ENCODE results near the gene CHN2. TPM values are rescaled to one million over a fixed set of nuclear protein-coding genes. Genes with fewer than 3 reads are reported as not detected.

Gene CHN2
- total and polyA plus RNA-seq, 2 donors (not counting 1 experiment from before 2014, with no cell fraction given): 0.86 to 1.4 TPM

DNA sequence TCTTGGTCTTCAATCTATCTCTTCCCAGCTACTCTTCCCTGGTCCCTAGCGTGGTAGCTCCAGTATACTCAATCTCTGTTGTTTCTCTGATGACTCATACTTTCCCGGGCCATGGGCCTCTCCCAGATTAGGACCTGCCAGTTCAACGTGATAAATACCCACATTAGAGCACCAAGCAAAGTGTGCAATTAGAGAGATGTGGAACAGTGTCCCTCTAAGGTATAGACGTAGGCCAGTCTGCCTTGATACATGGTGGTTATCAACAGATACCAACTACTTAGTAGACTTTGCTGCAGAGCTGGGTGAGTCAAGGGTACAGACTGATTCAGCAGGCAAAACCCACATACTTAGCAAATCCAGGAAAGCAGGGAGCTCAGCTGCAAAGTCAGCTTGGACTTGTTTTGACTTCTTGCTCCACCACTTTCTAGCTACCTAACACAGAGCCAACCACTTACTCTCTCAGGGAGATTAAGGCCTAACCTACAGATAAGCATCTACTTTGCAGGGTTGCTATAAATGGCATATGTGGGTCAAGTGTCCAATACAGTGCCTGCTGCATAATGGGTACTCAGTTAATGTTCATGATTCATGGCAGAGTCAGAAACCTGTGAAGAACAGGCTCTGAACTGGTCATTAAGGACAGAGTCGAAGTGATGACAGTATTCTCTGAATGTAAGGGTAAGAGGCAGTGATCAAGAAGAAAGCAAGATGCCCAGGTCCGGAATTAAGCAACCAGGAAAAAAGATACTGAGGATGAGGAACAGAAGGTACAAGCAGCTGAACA lies 176.1 kb downstream of the CHN2 start:
- no peak for TF ChIP-seq EZH2 (IDR thresholded peaks at IDR 0.05; ENCODE audit: borderline replicate concordance, insufficient read depth, low read depth, low read length, poor library complexity, severe bottlenecking)
- TF ChIP-seq, protein P1, sequence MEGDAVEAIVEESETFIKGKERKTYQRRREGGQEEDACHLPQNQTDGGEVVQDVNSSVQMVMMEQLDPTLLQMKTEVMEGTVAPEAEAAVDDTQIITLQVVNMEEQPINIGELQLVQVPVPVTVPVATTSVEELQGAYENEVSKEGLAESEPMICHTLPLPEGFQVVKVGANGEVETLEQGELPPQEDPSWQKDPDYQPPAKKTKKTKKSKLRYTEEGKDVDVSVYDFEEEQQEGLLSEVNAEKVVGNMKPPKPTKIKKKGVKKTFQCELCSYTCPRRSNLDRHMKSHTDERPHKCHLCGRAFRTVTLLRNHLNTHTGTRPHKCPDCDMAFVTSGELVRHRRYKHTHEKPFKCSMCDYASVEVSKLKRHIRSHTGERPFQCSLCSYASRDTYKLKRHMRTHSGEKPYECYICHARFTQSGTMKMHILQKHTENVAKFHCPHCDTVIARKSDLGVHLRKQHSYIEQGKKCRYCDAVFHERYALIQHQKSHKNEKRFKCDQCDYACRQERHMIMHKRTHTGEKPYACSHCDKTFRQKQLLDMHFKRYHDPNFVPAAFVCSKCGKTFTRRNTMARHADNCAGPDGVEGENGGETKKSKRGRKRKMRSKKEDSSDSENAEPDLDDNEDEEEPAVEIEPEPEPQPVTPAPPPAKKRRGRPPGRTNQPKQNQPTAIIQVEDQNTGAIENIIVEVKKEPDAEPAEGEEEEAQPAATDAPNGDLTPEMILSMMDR (IDR thresholded peaks at IDR 0.05): no peak
- Histone ChIP-seq H3K4me3 (ENCODE audit: control extremely low read depth in 1 of 5, extremely low read depth in 1 of 5, insufficient read depth in 1 of 5, low read depth in 2 of 5, low read length in 4 of 5) (no peak overlapping the region), H4K20me1 (ENCODE audit: control insufficient read depth, insufficient read depth, low read length, poor library complexity, severe bottlenecking) (no peaks in the 10 kb centered on the region), H3K27ac (ENCODE audit: low read length in 2 of 2) (no peak overlapping the region), H3K9me3 (ENCODE audit: control extremely low read depth in 1 of 3, control insufficient read depth in 2 of 3, insufficient read depth in 1 of 3, low read length in 2 of 3) (no peaks in the 10 kb centered on the region), H2AFZ (ENCODE audit: insufficient read depth, low read depth, low read length, poor library complexity, severe bottlenecking) (no peak overlapping the region), H3K79me2 (ENCODE audit: control insufficient read depth, insufficient read depth, low read length) (no peaks in the 10 kb centered on the region), H3K36me3 (replicated peaks in 1 of 2; ENCODE audit: control extremely low read depth in 1 of 2, control insufficient read depth in 1 of 2, extremely low read depth in 1 of 2, insufficient read depth in 2 of 2, low read length in 1 of 2) (no peaks in the 10 kb centered on the region), H3K4me2 (replicated peaks; ENCODE audit: low read depth, low read length, poor library complexity, severe bottlenecking) (no peak overlapping the region), H3K4me1 (ENCODE audit: control insufficient read depth in 2 of 2, insufficient read depth in 2 of 2, low read length in 2 of 2) (no peaks in the 10 kb centered on the region), H3K27me3 (replicated peaks in 1 of 4; ENCODE audit: control extremely low read depth in 1 of 4, control insufficient read depth in 3 of 4, insufficient read depth in 4 of 4, low read length in 3 of 4) (no peaks in the 10 kb centered on the region), H3K9ac (ENCODE audit: low read length) (no peak overlapping the region)
- Mint-ChIP-seq H3K4me3 (no peak overlapping the region), H3K27me3 (no peaks in the 10 kb centered on the region), H3K4me1 (no peaks in the 10 kb centered on the region), H3K9me3 (ENCODE audit: insufficient read depth) (no peaks in the 10 kb centered on the region), H3K27ac (no peak overlapping the region)
- CTCF ChIA-PET: interaction anchor here (0.9 kb wide), 1 partner anchor 39 kb away, joined by 3 read pairs; no protein-coding TSS in a partner anchor
- 89% methylated on average over 2 of the region's 6 CpGs for WGBS (ENCODE audit: insufficient coverage)
- intact Hi-C loops (cut with micrococcal nuclease): no loop called here
- ATAC-seq (ENCODE audit: low read depth) (no peak), DNase-seq (no peak)
- POLR2A ChIA-PET: no interaction called here

DNA sequence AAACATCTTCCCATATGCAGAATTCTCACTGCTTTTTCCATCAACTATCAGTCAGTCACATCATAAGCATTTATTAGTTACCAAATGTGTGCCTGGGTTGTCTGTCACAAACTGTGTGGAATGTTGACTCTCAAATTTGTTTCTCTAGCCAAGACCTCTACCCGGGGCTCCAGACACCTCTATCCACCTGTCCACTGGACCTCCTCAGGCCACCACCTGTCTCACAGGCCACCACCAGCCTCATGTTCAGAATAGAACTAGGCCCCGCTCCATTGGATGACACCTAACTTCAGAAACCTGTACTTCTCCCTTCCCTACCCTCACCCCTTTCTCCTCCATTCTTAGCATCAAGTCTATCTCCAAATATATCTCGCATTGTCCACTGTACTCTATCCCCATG lies 176.9 kb downstream of the CHN2 start:
- ChIA-PET CTCF (interaction anchor here (0.7 kb wide), 1 partner anchor 37 kb away, joined by 3 read pairs; no protein-coding TSS in a partner anchor), POLR2A (no interaction called here)
- no peak for DNase-seq
- no peak overlapping the region for H3K4me3 ChIP-seq (ENCODE audit: control extremely low read depth in 1 of 5, extremely low read depth in 1 of 5, insufficient read depth in 1 of 5, low read depth in 2 of 5, low read length in 4 of 5)
- no peak overlapping the region for H3K9ac ChIP-seq (ENCODE audit: low read length)
- 92% methylated on average over 3 of the region's 3 CpGs for WGBS (ENCODE audit: insufficient coverage)
- H3K4me1 ChIP-seq (ENCODE audit: control insufficient read depth in 2 of 2, insufficient read depth in 2 of 2, low read length in 2 of 2): no peaks in the 10 kb centered on the region
- Mint-ChIP-seq H3K4me1 (no peaks in the 10 kb centered on the region), H3K4me3 (no peak overlapping the region), H3K27ac (no peak overlapping the region), H3K9me3 (ENCODE audit: insufficient read depth) (no peaks in the 10 kb centered on the region), H3K27me3 (peaks cover under 1% of the 10 kb centered on the region)
- no peaks in the 10 kb centered on the region for H3K27me3 ChIP-seq (replicated peaks in 1 of 4; ENCODE audit: control extremely low read depth in 1 of 4, control insufficient read depth in 3 of 4, insufficient read depth in 4 of 4, low read length in 3 of 4)
- H3K36me3 ChIP-seq (replicated peaks in 1 of 2; ENCODE audit: control extremely low read depth in 1 of 2, control insufficient read depth in 1 of 2, extremely low read depth in 1 of 2, insufficient read depth in 2 of 2, low read length in 1 of 2): no peaks in the 10 kb centered on the region
- no peak overlapping the region for H2AFZ ChIP-seq (ENCODE audit: insufficient read depth, low read depth, low read length, poor library complexity, severe bottlenecking)
- H3K9me3 ChIP-seq (ENCODE audit: control extremely low read depth in 1 of 3, control insufficient read depth in 2 of 3, insufficient read depth in 1 of 3, low read length in 2 of 3): no peaks in the 10 kb centered on the region
- ATAC-seq (ENCODE audit: low read depth): no peak
- no peak for TF ChIP-seq EZH2 (IDR thresholded peaks at IDR 0.05; ENCODE audit: borderline replicate concordance, insufficient read depth, low read depth, low read length, poor library complexity, severe bottlenecking)
- TF ChIP-seq, protein P1 (IDR thresholded peaks at IDR 0.05): no peak
- H3K79me2 ChIP-seq (ENCODE audit: control insufficient read depth, insufficient read depth, low read length): no peaks in the 10 kb centered on the region
- H3K27ac ChIP-seq (ENCODE audit: low read length in 2 of 2): no peak overlapping the region
- H3K4me2 ChIP-seq (replicated peaks; ENCODE audit: low read depth, low read length, poor library complexity, severe bottlenecking): no peak overlapping the region
- intact Hi-C loops (cut with micrococcal nuclease): no loop called here
- no peaks in the 10 kb centered on the region for H4K20me1 ChIP-seq (ENCODE audit: control insufficient read depth, insufficient read depth, low read length, poor library complexity, severe bottlenecking)

Measured in B cell (primary cell).